CD4-positive, alpha-beta memory T cell (primary cell): ENCODE measurements around the gene FEV. TPM values are rescaled to one million over a fixed set of nuclear protein-coding genes. Genes with fewer than 3 reads are reported as not detected.
"Not testable (repeated sequence)": the region's sequence is repeated elsewhere in the genome, so short reads cannot be mapped to it uniquely, and the experiment has no call there.

Source experiments
- CTCF ChIA-PET: fragments of 350-600 bp; sonication (Branson Sonifier 250); formaldehyde crosslinking; loops from one replicate; lab custom pipeline; 2021; ENCODE audit warnings: inconsistent platforms; ENCODE audit not compliant: partially characterized antibody; lab: Charles Lee
- POLR2A ChIA-PET: fragments of 350-600 bp; sonication (Branson Sonifier 250); formaldehyde crosslinking; loops from one replicate; lab custom pipeline; 2021; ENCODE audit not compliant: partially characterized antibody; lab: Charles Lee
- DNase-seq, 5 donors: peaks; one replicate each; pipeline versions ENCODE4 v3.0.0 to v3.0.0-alpha.2; 2020 to 2022; ENCODE audit warnings: mixed read lengths in 1 of 5
- H3K27ac ChIP-seq: one replicate; pipeline ENCODE4 v1.7.0; 2013; ENCODE audit warnings: low read depth, low read length
- H3K27me3 ChIP-seq: 2 replicates; pipeline ENCODE4 v1.7.0; 2013; ENCODE audit warnings: mild to moderate bottlenecking, low read length, moderate library complexity; ENCODE audit not compliant: insufficient read depth
- H3K36me3 ChIP-seq: 2 replicates; pipeline ENCODE4 v1.7.0; 2013; ENCODE audit warnings: mild to moderate bottlenecking, low read length, moderate library complexity; ENCODE audit not compliant: insufficient read depth
- H3K4me1 ChIP-seq: 2 replicates; pipeline ENCODE4 v1.7.0; 2013; ENCODE audit warnings: mild to moderate bottlenecking, low read length, moderate library complexity; ENCODE audit not compliant: insufficient read depth
- H3K4me3 ChIP-seq, 2 donors: one replicate each; pipeline ENCODE4 v1.7.0; 2013; ENCODE audit warnings: low read length in 2 of 2, mild to moderate bottlenecking in 1 of 2
- H3K9me3 ChIP-seq, 2 donors: one replicate each; pipeline ENCODE4 v1.7.0; 2013; ENCODE audit warnings: low read length in 2 of 2, control low read depth in 1 of 2; ENCODE audit not compliant: control insufficient read depth in 1 of 2
- H3K27ac Mint-ChIP-seq, 7 donors: one replicate each; pipeline ENCODE4 v1.8.0; 2020 to 2021; ENCODE audit warnings: mixed read lengths in 7 of 7, mild to moderate bottlenecking in 6 of 7, inconsistent platforms in 3 of 7, moderate library complexity in 3 of 7
- H3K27me3 Mint-ChIP-seq, 2 donors: one replicate each; pipeline ENCODE4 v1.8.0; 2020 to 2021; ENCODE audit warnings: mixed read lengths in 2 of 2
- H3K36me3 Mint-ChIP-seq, 2 donors: one replicate each; pipeline ENCODE4 v1.8.0; 2020 to 2021; ENCODE audit warnings: mixed read lengths in 2 of 2, inconsistent platforms in 1 of 2, mild to moderate bottlenecking in 1 of 2
- H3K4me1 Mint-ChIP-seq, 4 donors: one replicate each; pipeline ENCODE4 v1.8.0; 2020 to 2021; ENCODE audit warnings: mixed read lengths in 4 of 4, mild to moderate bottlenecking in 1 of 4
- H3K4me3 Mint-ChIP-seq, 8 donors: one replicate each; pipeline ENCODE4 v1.8.0; 2020 to 2021; ENCODE audit warnings: mixed read lengths in 8 of 8, mild to moderate bottlenecking in 7 of 8, moderate library complexity in 6 of 8, inconsistent platforms in 3 of 8
- H3K9me3 Mint-ChIP-seq, 8 donors: one replicate each; pipeline ENCODE4 v1.8.0; 2020 to 2021; ENCODE audit warnings: mixed read lengths in 8 of 8, mild to moderate bottlenecking in 5 of 8, inconsistent platforms in 3 of 8, moderate library complexity in 1 of 8
- intact Hi-C: fragments of 100-400 bp; cut with micrococcal nuclease; formaldehyde crosslinking; loops from one replicate; pipeline ENCODE4 v1.15.1; 2023
- microRNA-seq: library from miRNA; unstranded; fragments of <30 nt; microRNA quantifications from one replicate; pipeline ENCODE4 v1.2.0, GENCODE V29; 2021; ENCODE audit warnings: borderline replicate concordance, borderline number of aligned reads, borderline microRNAs expressed, mixed read lengths
- polyA plus RNA-seq, 2 donors: library from polyadenylated mRNA; unstranded; fragments of 300-500 nt; fragmentation: Illumina TruSeq; gene quantifications; one replicate each; pipeline ENCODE4 v1.2.3, GENCODE V29; 2021
- total RNA-seq, 2 experiments: library from RNA; stranded (reverse); gene quantifications; one replicate each; pipeline ENCODE4 v1.2.3, GENCODE V29; 2021

Gene FEV
- total and polyA plus RNA-seq, 4 experiments from 2014 or later = not detected

GRCh38 chr2:218931751-218932150 is 53.2 kb downstream of the FEV start:
- DNase-seq, H3K4me3 Mint-ChIP-seq, H3K27ac Mint-ChIP-seq, H3K4me3 ChIP-seq, H3K27me3 ChIP-seq, H3K4me1 ChIP-seq, H3K9me3 ChIP-seq, intact Hi-C loops, CTCF ChIA-PET, H3K4me1 Mint-ChIP-seq, H3K9me3 Mint-ChIP-seq, H3K36me3 Mint-ChIP-seq, H3K27ac ChIP-seq, POLR2A ChIA-PET, H3K36me3 ChIP-seq: not testable (repeated sequence)
- peaks cover 13 to 24% of the 10 kb centered on the region in 2 donors for H3K27me3 Mint-ChIP-seq

Small RNAs within 50 kb of the gene (microRNA-seq; reads per million reads assigned to microRNA genes)
- gene MIR375 = 16.3 reads per million, percentile 49 among the genes with 10 or more reads in this experiment

Other genes with a start within 250 kb of the FEV start
- gene CYP27A1, start 203.0 kb downstream of the FEV start, total RNA-seq = 1 to 10 TPM; 7.2 to 8.1 TPM
- under 1 TPM in 1 of 2 donors, not detected in 1; 0.15 TPM for gene CYP27A1, start 203.0 kb downstream of the FEV start, polyA plus RNA-seq
- gene PRKAG3, start 153.4 kb downstream of the FEV start, total RNA-seq = not detected
- not detected for gene PRKAG3, start 153.4 kb downstream of the FEV start, polyA plus RNA-seq
- gene WNT6, start 125.4 kb downstream of the FEV start, total RNA-seq = under 1 TPM in 1 of 2 experiments, not detected in 1; 0.26 TPM
- gene WNT6, start 125.4 kb downstream of the FEV start, polyA plus RNA-seq = not detected
- gene WNT10A, start 104.3 kb downstream of the FEV start, total RNA-seq = 10 to 100 TPM; 11.1 to 12.4 TPM
- 1 to 10 TPM; 7.6 to 8.1 TPM for gene WNT10A, start 104.3 kb downstream of the FEV start, polyA plus RNA-seq
- gene CDK5R2, start 25.5 kb downstream of the FEV start, total RNA-seq = not detected
- not detected for gene CDK5R2, start 25.5 kb downstream of the FEV start, polyA plus RNA-seq
- gene CRYBA2, start 8.2 kb upstream of the FEV start, total RNA-seq = not detected
- gene CRYBA2, start 8.2 kb upstream of the FEV start, polyA plus RNA-seq = not detected
- not detected for gene CFAP65, start 56.3 kb upstream of the FEV start, total RNA-seq
- not detected for gene CFAP65, start 56.3 kb upstream of the FEV start, polyA plus RNA-seq
- under 1 TPM in 1 of 2 experiments, not detected in 1; 0.17 TPM for gene IHH, start 75.7 kb upstream of the FEV start, total RNA-seq
- gene IHH, start 75.7 kb upstream of the FEV start, polyA plus RNA-seq = not detected
- gene NHEJ1, start 175.6 kb upstream of the FEV start, total RNA-seq = 10 to 100 TPM; 14.1 to 15.5 TPM
- 10 to 100 TPM; 25.5 to 27.5 TPM for gene NHEJ1, start 175.6 kb upstream of the FEV start, polyA plus RNA-seq
- 10 to 100 TPM; 11.8 to 12.1 TPM for gene SLC23A3, start 184.8 kb upstream of the FEV start, total RNA-seq
- not detected for gene SLC23A3, start 184.8 kb upstream of the FEV start, polyA plus RNA-seq
- gene CNPPD1, start 191.7 kb upstream of the FEV start, total RNA-seq = 10 to 100 TPM; 79.3 to 83.3 TPM
- 10 to 100 TPM; 76.5 to 82.2 TPM for gene CNPPD1, start 191.7 kb upstream of the FEV start, polyA plus RNA-seq
- gene RETREG2, start 193.1 kb upstream of the FEV start, total RNA-seq = 100 to 1,000 TPM; 123 to 128 TPM
- 10 to 100 TPM; 76.5 to 82.2 TPM for gene RETREG2, start 193.1 kb upstream of the FEV start, polyA plus RNA-seq
- gene ZFAND2B, start 221.6 kb upstream of the FEV start, total RNA-seq = 10 to 100 TPM; 73.3 to 79.8 TPM
- 10 to 100 TPM; 76.3 to 81.5 TPM for gene ZFAND2B, start 221.6 kb upstream of the FEV start, polyA plus RNA-seq
- gene ABCB6, start 233.8 kb upstream of the FEV start, total RNA-seq = 10 to 100 TPM; 10.7 to 11.1 TPM
- 1 to 10 TPM; 1.4 to 4.3 TPM for gene ABCB6, start 233.8 kb upstream of the FEV start, polyA plus RNA-seq
- 10 to 100 TPM; 48.7 to 53.0 TPM for gene ATG9A, start 244.5 kb upstream of the FEV start, total RNA-seq
- gene ATG9A, start 244.5 kb upstream of the FEV start, polyA plus RNA-seq = 10 to 100 TPM; 10.3 to 27.8 TPM
- 100 to 1,000 TPM; 244 to 260 TPM for gene ANKZF1, start 244.6 kb upstream of the FEV start, total RNA-seq
- gene ANKZF1, start 244.6 kb upstream of the FEV start, polyA plus RNA-seq = 10 to 100 TPM; 22.1 to 49.5 TPM